HepG2 (cell line): ENCODE data around the gene HOXD12. TPM values are rescaled to one million over a fixed set of nuclear protein-coding genes. Genes with fewer than 3 reads are reported as not detected.

Experiments
- ATAC-seq: fragments of 200-7000 bp; cut with Tn5 transposase; 3 replicates; pipeline ENCODE4 v1.9.1; 2020; ENCODE audit warnings: mild to moderate bottlenecking, moderate library complexity
- BruUV-seq: library from RNA; stranded (reverse); fragments of 400-500 nt; replicated peaks from 2 replicates; lab custom pipeline; 2021; lab: Mats Ljungman, UMichigan
- CTCF ChIA-PET: fragments of 300-600 bp; formaldehyde crosslinking; extraction: SDS; loops from one replicate; lab custom pipeline; 2021; ENCODE audit warnings: low total read pairs, inconsistent platforms, low intra/inter-chr PET ratio; lab: Yijun Ruan, JAX
- POLR2A ChIA-PET: fragments of 350-600 bp; sonication (Branson Sonifier 250); formaldehyde crosslinking; loops from one replicate; lab custom pipeline; 2020; ENCODE audit warnings: antibody characterized with exemption, inconsistent platforms; lab: Yijun Ruan, JAX
- DNase-seq: peaks from one replicate; pipeline ENCODE4 v3.0.0-alpha.2; 2015; ENCODE audit warnings: low spot score
- FAIRE-seq: peaks from 3 replicates; lab custom pipeline; 2011; peaks lifted over from hg19 to GRCh38; lab: Jason Lieb, UNC
- H2AFZ ChIP-seq: one replicate; pipeline ENCODE4 v1.6.1; 2011; ENCODE audit warnings: low read length, inconsistent platforms
- H3K27ac ChIP-seq: fragments of 300-600 bp; 3 replicates; pipeline ENCODE4 v1.8.0; 2011; ENCODE audit warnings: mixed run types, mild to moderate bottlenecking, mixed read lengths, low read length, inconsistent platforms; ENCODE audit not compliant: insufficient read depth; ENCODE audit errors: extremely low read length
- H3K27me3 ChIP-seq, 2 experiments: fragments of 200-600 bp in 1 of 2; 2 replicates in 1 of 2; 3 replicates in 1 of 2; pipeline versions ENCODE4 v1.6.0 to v1.8.0; 2011; ENCODE audit warnings: low read length in 2 of 2, mild to moderate bottlenecking in 2 of 2, moderate library complexity in 2 of 2, inconsistent platforms in 1 of 2; ENCODE audit not compliant: insufficient read depth in 2 of 2, control insufficient read depth in 1 of 2
- H3K36me3 ChIP-seq, 2 experiments: fragments of 200-600 bp in 1 of 2; replicated peaks in 1 of 2; 2 replicates in 1 of 2; 3 replicates in 1 of 2; pipeline versions ENCODE4 v1.5.1 to v1.8.0; 2011; ENCODE audit warnings: low read length in 2 of 2, inconsistent platforms in 1 of 2; ENCODE audit not compliant: insufficient read depth in 2 of 2, control insufficient read depth in 1 of 2
- H3K4me1 ChIP-seq: 2 replicates; pipeline ENCODE4 v1.5.1; 2012; ENCODE audit warnings: low read length, inconsistent platforms; ENCODE audit not compliant: insufficient read depth
- H3K4me2 ChIP-seq: 2 replicates; pipeline ENCODE4 v1.6.0; 2011; ENCODE audit warnings: low read depth, low read length, inconsistent platforms
- H3K4me3 ChIP-seq, 3 experiments: fragments of 200-600 bp in 1 of 3; sonication (generic), shearing (Covaris generic) in 1 of 3; replicated peaks in 1 of 3; 2 replicates each; pipeline ENCODE4 v1.5.1; 2011 to 2016; ENCODE audit warnings: low read length in 3 of 3, inconsistent platforms in 2 of 3, low read depth in 2 of 3, mild to moderate bottlenecking in 2 of 3, control low read depth in 1 of 3, mixed read lengths in 1 of 3; ENCODE audit not compliant: insufficient read depth in 1 of 3
- H3K79me2 ChIP-seq: one replicate; pipeline ENCODE4 v1.6.1; 2011; ENCODE audit warnings: low read length, inconsistent platforms; ENCODE audit not compliant: insufficient read depth
- H3K9ac ChIP-seq: 2 replicates; pipeline ENCODE4 v1.6.0; 2011; ENCODE audit warnings: mild to moderate bottlenecking, low read depth, low read length, inconsistent platforms; ENCODE audit not compliant: insufficient read depth
- H3K9me3 ChIP-seq: 2 replicates; pipeline ENCODE4 v1.5.1; 2012; ENCODE audit warnings: mild to moderate bottlenecking, low read length
- H4K20me1 ChIP-seq: 2 replicates; pipeline ENCODE4 v1.6.0; 2011; ENCODE audit warnings: inconsistent platforms, mild to moderate bottlenecking, low read length, moderate library complexity; ENCODE audit not compliant: insufficient read depth
- ARNT2 ChIP-seq: sonication (generic); formaldehyde crosslinking; IDR thresholded peaks from 2 replicates; pipeline ENCODE4 v1.8.0; 2022; ENCODE audit warnings: mild to moderate bottlenecking, low read depth, missing genetic modification reagents, moderate library complexity
- GABPB1 ChIP-seq: IDR thresholded peaks from 2 replicates; pipeline ENCODE4 v1.6.1; 2016; ENCODE audit warnings: mild to moderate bottlenecking, missing genetic modification reagents, moderate library complexity, missing compliant biosample characterization
- PCBP1 ChIP-seq: fragments of 200-400 bp; formaldehyde crosslinking; IDR thresholded peaks from 2 replicates; pipeline ENCODE4 v1.6.1; 2017; ENCODE audit warnings: mild to moderate bottlenecking, low read depth, low read length, borderline replicate concordance
- SIX4 ChIP-seq: sonication (generic); formaldehyde crosslinking; IDR thresholded peaks from 2 replicates; pipeline ENCODE4 v1.4.0; 2020; ENCODE audit warnings: missing genetic modification reagents
- ZNF350 ChIP-seq: sonication (generic); formaldehyde crosslinking; IDR thresholded peaks from 2 replicates; pipeline ENCODE4 v1.4.0; 2020; ENCODE audit warnings: mild to moderate bottlenecking, low read depth, missing genetic modification reagents, borderline replicate concordance
- ZNF652 ChIP-seq: IDR thresholded peaks from 2 replicates; pipeline ENCODE4 v1.6.1; 2016; ENCODE audit warnings: low read depth, borderline replicate concordance
- ZNF761 ChIP-seq: sonication (generic); formaldehyde crosslinking; conservative IDR thresholded peaks from 2 replicates; pipeline ENCODE4 v1.4.0; 2020; ENCODE audit warnings: mild to moderate bottlenecking, missing genetic modification reagents
- WGBS: methylation state at CpG from one replicate; pipeline ENCODE4 v1.1.6; 2017; ENCODE audit warnings: low lambda C conversion rate; 5-methylcytosine and 5-hydroxymethylcytosine counted together
- in situ Hi-C: cut with HindIII; loops from 2 replicates; pipeline ENCODE4 v1.10.0; 2017; ENCODE audit warnings: low pct_unique_long_range_greater_than_20kb; ENCODE audit not compliant: extremely low pct_ligation_motif_present
- intact Hi-C: fragments of 100-400 bp; cut with micrococcal nuclease; formaldehyde crosslinking; loops from one replicate; pipeline ENCODE4 v1.10.0; 2022; ENCODE audit not compliant: unreplicated experiment
- polyA plus RNA-seq, 8 experiments: library from polyadenylated mRNA; depleted of rRNA in 3 of 8; stranded (reverse) in 7 of 8; unstranded in 1 of 8; fragments of >200 nt; fragmentation: Illumina TruSeq in 4 of 8; extraction: Trizol in 4 of 8; gene quantifications; 2 replicates each; pipeline versions ENCODE4 v1.2.1 to v1.2.3, GENCODE V29; 2011 to 2016; ENCODE audit warnings: low read depth in 4 of 8, missing spikeins in 1 of 8, mixed read lengths in 1 of 8; ENCODE audit not compliant: insufficient read depth in 1 of 8
- total RNA-seq, 5 experiments: library from RNA; depleted of rRNA; stranded (reverse); fragments of >200 nt; fragmentation: Illumina TruSeq; extraction: Trizol; gene quantifications; 2 replicates each; pipeline ENCODE4 v1.2.3, GENCODE V29; 2016; ENCODE audit warnings: low read depth in 1 of 5
- TF ChIP-seq, protein P1 (sequence below): sonication (generic); formaldehyde crosslinking; IDR thresholded peaks from 2 replicates; pipeline ENCODE4 v1.4.0; 2020; ENCODE audit warnings: missing genetic modification reagents
- TF ChIP-seq, protein P2 (sequence below): sonication (generic); formaldehyde crosslinking; IDR thresholded peaks from 2 replicates; pipeline ENCODE4 v1.5.0; 2020; ENCODE audit warnings: missing genetic modification reagents

Gene HOXD12
- total and polyA plus RNA-seq, 2 of the 13 experiments (the other 11 are each of a cell fraction or from before 2014, with no cell fraction given): not detected

DNA sequence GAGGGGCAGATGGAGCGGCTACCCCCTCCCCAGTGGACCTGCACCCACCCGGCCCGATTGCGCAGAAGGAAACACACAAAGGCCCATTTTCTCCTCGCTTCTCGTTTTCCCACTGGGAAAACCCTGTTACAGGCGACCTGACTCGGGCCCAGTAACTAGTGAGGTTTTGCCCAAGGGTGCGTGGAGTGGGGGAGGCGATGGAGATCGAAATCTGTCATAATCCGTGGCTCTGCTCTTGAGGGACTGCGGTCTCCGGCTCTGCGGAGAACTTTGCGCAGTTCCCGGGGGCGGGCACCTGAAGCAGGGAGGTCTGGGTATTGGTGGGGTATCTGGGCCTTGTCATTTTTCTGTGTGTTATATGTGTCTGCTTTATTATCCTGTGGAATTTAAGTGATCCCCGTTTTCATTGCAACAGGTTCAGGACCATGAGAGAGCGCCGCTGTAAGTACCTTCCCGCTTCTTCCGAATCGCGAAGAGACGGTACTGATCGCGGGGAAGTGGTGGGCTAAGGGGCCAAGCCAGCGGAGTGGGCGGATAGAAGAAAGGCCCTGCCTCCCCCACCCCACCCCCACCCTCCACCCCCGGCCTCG is 47.7 kb downstream of the HOXD12 start:
- Histone ChIP-seq H4K20me1 (no peaks in the 10 kb centered on the region), H3K9me3 (no peaks in the 10 kb centered on the region), H3K4me1 (peaks cover 21% of the 10 kb centered on the region), H3K4me3 (no peak overlapping the region), H3K4me2 (no peak overlapping the region), H3K36me3 (no peaks in the 10 kb centered on the region), H3K27ac (no peak overlapping the region), H3K9ac (no peak overlapping the region), H3K79me2 (no peaks in the 10 kb centered on the region), H2AFZ (no peak overlapping the region), H3K27me3 (peaks cover 19 to 93% of the 10 kb centered on the region in 2 experiments)
- ATAC-seq: no peak
- 63% methylated on average over 32 of the region's 32 CpGs for WGBS
- in situ Hi-C loops: no loop called here
- no peak for TF ChIP-seq GABPB1 (CRISPR knock-in tag)
- TF ChIP-seq, protein P1, sequence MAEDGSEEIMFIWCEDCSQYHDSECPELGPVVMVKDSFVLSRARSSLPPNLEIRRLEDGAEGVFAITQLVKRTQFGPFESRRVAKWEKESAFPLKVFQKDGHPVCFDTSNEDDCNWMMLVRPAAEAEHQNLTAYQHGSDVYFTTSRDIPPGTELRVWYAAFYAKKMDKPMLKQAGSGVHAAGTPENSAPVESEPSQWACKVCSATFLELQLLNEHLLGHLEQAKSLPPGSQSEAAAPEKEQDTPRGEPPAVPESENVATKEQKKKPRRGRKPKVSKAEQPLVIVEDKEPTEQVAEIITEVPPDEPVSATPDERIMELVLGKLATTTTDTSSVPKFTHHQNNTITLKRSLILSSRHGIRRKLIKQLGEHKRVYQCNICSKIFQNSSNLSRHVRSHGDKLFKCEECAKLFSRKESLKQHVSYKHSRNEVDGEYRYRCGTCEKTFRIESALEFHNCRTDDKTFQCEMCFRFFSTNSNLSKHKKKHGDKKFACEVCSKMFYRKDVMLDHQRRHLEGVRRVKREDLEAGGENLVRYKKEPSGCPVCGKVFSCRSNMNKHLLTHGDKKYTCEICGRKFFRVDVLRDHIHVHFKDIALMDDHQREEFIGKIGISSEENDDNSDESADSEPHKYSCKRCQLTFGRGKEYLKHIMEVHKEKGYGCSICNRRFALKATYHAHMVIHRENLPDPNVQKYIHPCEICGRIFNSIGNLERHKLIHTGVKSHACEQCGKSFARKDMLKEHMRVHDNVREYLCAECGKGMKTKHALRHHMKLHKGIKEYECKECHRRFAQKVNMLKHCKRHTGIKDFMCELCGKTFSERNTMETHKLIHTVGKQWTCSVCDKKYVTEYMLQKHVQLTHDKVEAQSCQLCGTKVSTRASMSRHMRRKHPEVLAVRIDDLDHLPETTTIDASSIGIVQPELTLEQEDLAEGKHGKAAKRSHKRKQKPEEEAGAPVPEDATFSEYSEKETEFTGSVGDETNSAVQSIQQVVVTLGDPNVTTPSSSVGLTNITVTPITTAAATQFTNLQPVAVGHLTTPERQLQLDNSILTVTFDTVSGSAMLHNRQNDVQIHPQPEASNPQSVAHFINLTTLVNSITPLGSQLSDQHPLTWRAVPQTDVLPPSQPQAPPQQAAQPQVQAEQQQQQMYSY: no peak
- BruUV-seq: no TSS peak
- ChIA-PET POLR2A (no interaction called here), CTCF (no interaction called here)
- DNase-seq: no peak
- intact Hi-C loops: no loop called here
- FAIRE-seq: no peak

DNA sequence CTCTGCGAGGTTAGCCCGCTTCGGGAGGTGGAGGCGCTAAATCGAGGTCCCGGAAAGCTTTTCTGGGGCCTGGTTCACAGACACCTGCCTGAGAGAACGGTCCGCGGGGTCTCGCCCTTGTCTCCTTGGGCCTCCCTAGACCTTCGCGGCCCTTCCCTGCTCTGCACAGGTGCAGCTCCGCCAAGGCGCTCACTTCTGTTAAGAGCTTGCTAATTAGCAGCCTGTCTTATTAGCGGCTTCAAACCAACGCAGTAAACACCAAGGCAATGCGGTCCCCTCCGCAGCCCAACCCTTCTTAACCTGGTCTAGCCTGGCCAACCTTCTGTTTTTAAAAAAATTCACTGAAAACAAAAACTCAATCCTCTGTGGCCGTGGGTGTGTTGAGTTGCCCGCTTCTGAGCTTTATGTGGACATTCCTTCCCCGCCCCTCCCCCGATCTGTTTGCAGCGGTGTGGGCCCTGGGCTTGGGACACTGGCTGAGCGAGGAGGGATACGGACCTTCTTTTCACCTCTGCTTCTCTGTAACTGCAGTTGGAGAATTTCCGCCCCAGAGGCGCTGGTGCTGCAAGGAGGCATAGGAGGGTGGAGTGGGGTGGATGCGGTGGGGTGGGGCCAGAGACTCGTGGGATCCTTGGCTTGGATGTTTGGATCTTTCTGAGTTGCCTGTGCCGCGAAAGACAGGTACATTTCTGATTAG is 48.4 kb downstream of the HOXD12 start:
- Histone ChIP-seq H3K4me2 (no peak overlapping the region), H3K9ac (no peak overlapping the region), H4K20me1 (no peaks in the 10 kb centered on the region), H3K4me1 (peaks cover 21% of the 10 kb centered on the region), H3K36me3 (no peaks in the 10 kb centered on the region), H3K27me3 (peaks cover 19 to 91% of the 10 kb centered on the region in 2 experiments), H3K9me3 (no peaks in the 10 kb centered on the region), H3K27ac (no peak overlapping the region), H3K4me3 (no peak overlapping the region), H3K79me2 (no peaks in the 10 kb centered on the region), H2AFZ (no peak overlapping the region)
- BruUV-seq: no TSS peak
- intact Hi-C loops (no loop called here), in situ Hi-C loops (no loop called here)
- WGBS: 57% methylated on average over 29 of the region's 31 CpGs
- ChIA-PET POLR2A (no interaction called here), CTCF (no interaction called here)
- DNase-seq (no peak), FAIRE-seq (no peak), ATAC-seq (no peak)
- TF ChIP-seq ARNT2: no peak
- no peak for TF ChIP-seq PCBP1
- TF ChIP-seq ZNF761 (CRISPR knock-in tag): no peak
- no peak for TF ChIP-seq ZNF350
- no peak for TF ChIP-seq ZNF652 (CRISPR knock-in tag)
- TF ChIP-seq, protein P2, sequence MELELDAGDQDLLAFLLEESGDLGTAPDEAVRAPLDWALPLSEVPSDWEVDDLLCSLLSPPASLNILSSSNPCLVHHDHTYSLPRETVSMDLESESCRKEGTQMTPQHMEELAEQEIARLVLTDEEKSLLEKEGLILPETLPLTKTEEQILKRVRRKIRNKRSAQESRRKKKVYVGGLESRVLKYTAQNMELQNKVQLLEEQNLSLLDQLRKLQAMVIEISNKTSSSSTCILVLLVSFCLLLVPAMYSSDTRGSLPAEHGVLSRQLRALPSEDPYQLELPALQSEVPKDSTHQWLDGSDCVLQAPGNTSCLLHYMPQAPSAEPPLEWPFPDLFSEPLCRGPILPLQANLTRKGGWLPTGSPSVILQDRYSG (CRISPR knock-in tag): no peak
- TF ChIP-seq SIX4 (CRISPR knock-in tag): no peak
